HG02798 (cell line): ENCODE results near the gene TMEM59.

Source experiments
- ATAC-seq: cut with Tn5 transposase; IDR thresholded peaks from one replicate; pipeline ENCODE4 v1.9.1; 2021; ENCODE audit warnings: mild to moderate bottlenecking; ENCODE audit not compliant: unreplicated experiment, poor library complexity

TMEM59 gene

DNA sequence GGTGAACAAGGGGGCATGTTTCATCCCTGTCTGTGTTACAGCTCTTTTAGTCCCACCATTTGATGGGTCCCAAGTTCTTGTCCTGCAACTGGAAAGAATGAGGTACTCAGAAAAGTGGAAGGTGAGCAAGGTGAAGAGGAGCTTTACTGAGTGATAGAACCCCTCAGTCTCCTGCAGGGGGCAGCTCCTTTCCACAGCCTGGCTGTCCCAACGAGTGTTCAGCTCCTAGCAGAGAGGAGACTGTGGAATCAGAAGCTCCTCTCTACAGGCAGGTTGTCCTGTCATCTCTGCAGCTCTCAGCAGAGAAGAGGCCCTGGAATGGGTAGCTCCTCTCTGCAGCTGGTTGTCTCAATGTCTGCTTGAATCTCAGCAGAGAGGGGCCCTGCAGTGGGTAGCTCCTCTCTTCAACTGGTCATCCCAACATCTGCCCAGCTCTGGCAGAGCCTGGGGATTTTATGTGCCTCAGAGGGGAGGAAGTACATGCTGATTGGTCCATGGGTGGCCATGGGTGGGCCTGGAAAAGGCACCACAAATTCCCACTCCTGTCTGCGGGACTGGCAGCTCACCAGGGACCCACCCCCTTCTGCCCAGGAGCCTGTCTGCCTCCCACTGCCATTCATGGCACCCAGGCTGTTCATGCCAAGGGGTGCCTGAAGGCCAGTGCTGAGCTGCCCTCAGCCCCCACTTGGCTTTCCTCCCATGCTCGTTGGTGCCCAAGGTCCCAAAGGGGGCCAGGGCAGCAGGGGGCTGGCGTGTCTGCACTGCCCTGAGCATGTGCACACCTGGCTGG lies 60.7 kb downstream of the TMEM59 start:
- ATAC-seq = no peak

DNA sequence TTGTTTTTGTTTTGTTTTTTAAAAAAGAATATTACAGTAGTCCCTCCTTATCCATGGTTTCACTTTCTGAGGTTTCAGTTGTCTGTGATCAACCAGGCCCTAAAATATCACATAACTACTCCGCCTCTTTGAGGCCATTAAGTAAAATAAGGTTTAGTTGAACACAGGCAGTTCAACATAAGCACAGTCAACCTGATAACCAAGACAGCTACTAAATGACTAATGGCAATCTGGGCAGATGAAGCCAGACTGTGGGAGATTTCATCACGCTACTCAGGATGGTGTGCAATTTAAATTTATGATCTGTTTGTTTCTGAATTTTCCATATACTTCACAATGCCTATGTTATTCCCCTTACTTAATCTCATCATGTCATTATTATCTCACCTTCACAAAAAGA lies 65.1 kb downstream of the TMEM59 start:
- no peak for ATAC-seq

DNA sequence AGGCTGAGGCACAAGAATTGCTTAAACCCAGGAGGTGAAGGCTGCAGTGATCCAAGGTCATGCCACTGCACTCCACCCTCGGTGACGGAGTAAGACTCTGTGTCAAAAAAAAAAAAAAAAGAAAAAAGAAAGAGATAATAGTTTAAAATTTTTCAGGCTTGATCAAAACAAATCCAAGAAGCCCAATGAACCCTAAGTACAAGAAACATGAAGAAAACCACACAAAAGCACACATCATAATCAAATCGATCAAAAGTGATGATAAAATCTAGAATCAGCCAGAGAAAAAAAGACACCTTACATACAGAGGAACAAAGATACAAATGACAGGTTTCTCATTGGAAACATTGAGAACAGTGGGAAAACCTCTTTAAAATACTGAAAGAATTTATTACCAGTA lies 66.5 kb downstream of the TMEM59 start:
- no peak for ATAC-seq

DNA sequence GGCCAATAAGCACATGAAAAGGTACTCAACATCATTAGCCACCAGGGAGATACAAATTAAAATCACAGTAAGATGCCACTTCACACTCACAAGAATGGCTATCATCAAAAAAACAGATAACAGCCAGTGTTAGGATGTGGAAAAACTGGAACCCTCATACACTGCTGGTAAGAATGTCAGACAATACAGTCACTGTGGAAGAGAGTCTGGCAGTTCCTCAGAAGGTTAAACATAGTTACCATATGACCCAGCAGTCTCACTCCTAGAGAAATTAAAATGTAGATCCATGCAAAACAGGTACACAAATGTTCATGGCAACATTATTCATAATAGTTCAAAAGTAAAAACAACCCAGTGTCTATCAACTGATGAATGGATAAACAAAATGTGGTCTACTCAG lies 68.3 kb downstream of the TMEM59 start:
- ATAC-seq = no peak

DNA sequence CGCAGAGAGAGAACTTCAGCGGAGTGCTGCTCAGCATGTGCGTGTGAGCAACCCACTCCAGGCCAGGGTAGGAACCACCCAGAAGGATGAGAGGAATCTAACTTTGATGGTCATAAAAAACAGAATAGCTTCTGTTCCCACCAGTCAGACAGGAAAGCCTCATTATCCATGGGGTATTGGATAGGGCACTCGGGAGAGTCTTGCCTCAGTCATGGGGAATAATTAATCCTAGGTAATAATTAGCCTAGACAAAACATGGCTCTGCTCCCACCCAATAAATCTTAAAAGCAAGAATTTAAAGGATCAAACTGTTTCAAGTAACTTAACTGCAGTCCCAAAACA lies 70.3 kb downstream of the TMEM59 start:
- ATAC-seq = no peak

DNA sequence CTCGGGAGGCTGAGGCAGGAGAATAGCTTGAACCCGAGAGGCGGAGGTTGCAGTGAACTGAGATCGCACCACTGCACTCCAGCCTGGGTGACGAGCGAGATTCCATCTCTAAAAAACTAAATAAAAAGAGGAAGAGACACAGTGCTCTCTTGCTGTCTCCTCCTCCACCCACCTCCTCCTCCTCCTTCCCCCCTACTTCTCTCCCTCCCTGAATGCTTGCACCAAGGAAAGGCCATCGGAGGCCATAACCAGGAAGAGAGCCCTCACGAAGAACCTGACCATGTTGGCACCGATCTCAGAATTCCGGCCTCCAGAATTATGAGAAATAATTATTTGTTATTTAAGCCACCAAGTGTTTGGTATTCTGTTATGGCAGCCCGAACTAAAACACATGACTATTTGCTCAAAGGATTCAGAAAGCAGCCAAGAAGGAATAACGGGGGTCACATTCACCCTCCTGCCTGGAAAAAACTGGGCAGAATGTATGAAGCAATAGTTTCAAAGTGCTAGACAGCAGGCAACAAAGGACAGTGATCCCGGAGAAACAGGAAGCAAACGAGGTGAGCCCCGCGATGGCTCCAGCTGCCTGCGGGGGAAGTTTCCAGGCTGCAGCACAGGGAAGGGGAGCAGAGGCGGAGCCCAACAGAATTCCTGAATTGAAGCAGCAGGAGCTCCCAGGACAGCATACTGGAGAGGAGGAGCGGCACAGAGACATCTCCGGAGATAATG lies 70.8 kb downstream of the TMEM59 start:
- ATAC-seq = no peak

DNA sequence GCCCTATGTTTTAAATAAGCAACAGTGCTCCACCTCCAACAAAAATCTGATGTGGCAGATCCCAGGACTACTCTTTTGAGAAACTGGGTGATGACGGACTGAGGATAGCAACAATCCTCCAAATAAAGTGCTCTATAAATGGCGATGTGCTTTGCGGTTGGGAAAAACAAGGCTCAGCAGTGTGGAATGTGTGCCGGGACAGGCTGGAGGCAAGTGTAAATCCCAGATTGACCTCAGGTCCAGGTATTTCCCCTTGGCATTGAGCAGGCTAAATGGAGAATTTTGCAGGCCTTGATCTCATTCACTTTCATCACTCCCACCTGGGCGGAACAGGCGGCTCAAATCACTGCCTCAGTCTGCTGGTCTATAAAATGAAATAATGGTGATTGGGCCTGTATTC lies 71.8 kb downstream of the TMEM59 start:
- no peak for ATAC-seq

DNA sequence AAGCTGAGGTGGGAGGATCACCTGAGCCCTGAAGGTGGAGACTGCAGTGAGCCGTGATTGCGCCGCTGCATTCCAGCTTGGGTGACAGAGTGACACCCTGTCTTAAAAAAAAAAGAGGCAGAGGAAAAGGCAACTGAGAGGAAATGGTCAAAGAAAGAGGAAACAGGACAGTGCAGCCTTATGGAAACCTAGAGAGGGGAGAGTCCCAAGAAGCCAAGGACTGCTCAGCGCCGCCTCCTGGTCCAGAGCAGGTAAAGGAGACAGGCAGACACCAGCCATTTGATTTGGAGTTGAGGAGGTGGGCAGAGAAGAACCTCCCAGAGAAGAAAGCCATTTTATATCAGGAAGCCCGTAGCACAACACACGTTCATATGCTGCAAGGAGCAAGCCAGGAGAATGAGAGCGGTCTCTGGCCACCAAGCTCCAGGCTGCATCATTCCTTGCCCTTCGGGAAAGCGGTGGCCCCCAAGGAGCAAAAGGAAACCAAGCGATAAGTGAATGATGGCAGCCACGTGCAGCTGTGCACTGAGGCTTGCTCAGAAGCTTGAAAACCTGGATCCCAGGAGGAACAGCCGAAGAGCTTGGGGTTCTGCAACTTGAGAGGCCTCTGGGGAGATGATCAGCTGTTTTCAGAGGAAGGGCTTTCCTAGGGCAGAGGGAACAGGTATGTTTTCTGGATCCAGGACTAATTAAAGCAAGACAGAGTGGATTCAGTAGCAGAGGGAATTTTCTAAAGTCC lies 73.1 kb downstream of the TMEM59 start:
- no peak for ATAC-seq
